H9 (cell line): ENCODE measurements around the gene PIK3C2B. TPM values are rescaled to one million over a fixed set of nuclear protein-coding genes. Genes with fewer than 3 reads are reported as not detected.

ENCODE experiments used
- DNase-seq: peaks from one replicate; pipeline ENCODE4 v3.0.0-alpha.2; 2017
- H2AFZ ChIP-seq: one replicate; pipeline ENCODE4 v1.6.1; 2013; ENCODE audit warnings: mild to moderate bottlenecking, low read length, control low read depth, moderate library complexity
- H2AK5ac ChIP-seq: 2 replicates; pipeline ENCODE4 v1.6.1; 2013; ENCODE audit warnings: low read length, control low read depth, mixed read lengths; ENCODE audit not compliant: insufficient read length
- H2BK120ac ChIP-seq: one replicate; pipeline ENCODE4 v1.6.1; 2013; ENCODE audit warnings: low read depth, mild to moderate bottlenecking, low read length, control low read depth, inconsistent platforms; ENCODE audit not compliant: poor library complexity, severe bottlenecking
- H2BK12ac ChIP-seq: 2 replicates; pipeline ENCODE4 v1.6.1; 2013; ENCODE audit warnings: low read length, control low read depth, mixed read lengths, low read depth; ENCODE audit not compliant: insufficient read length
- H2BK15ac ChIP-seq: 2 replicates; pipeline ENCODE4 v1.6.1; 2013; ENCODE audit warnings: low read depth, low read length, control low read depth
- H2BK20ac ChIP-seq: one replicate; pipeline ENCODE4 v1.6.1; 2013; ENCODE audit warnings: low read depth, mild to moderate bottlenecking, low read length, control low read depth, inconsistent platforms; ENCODE audit not compliant: poor library complexity, severe bottlenecking
- H2BK5ac ChIP-seq: 2 replicates; pipeline ENCODE4 v1.6.1; 2013; ENCODE audit warnings: low read length, control low read depth, mixed read lengths; ENCODE audit not compliant: insufficient read length
- H3K14ac ChIP-seq: 2 replicates; pipeline ENCODE4 v1.6.1; 2013; ENCODE audit warnings: low read length, control low read depth; ENCODE audit not compliant: insufficient read depth
- H3K18ac ChIP-seq: 2 replicates; pipeline ENCODE4 v1.6.1; 2013; ENCODE audit warnings: low read depth, mild to moderate bottlenecking, mixed read lengths, low read length, control low read depth; ENCODE audit not compliant: insufficient read length
- H3K23ac ChIP-seq: 2 replicates; pipeline ENCODE4 v1.6.1; 2013; ENCODE audit warnings: low read length, control low read depth, mixed read lengths, low read depth; ENCODE audit not compliant: insufficient read length
- H3K23me2 ChIP-seq: 2 replicates; pipeline ENCODE4 v1.6.1; 2013; ENCODE audit warnings: low read depth, mild to moderate bottlenecking, mixed read lengths, low read length, control low read depth; ENCODE audit not compliant: insufficient read length, poor library complexity, severe bottlenecking
- H3K27ac ChIP-seq: 2 replicates; pipeline ENCODE4 v1.5.1; 2013; ENCODE audit warnings: low read length, control low read depth, mixed read lengths, low read depth; ENCODE audit not compliant: insufficient read length
- H3K27me3 ChIP-seq: 2 replicates; pipeline ENCODE4 v1.6.1; 2013; ENCODE audit warnings: low read length, control low read depth, inconsistent platforms; ENCODE audit not compliant: insufficient read depth
- H3K4ac ChIP-seq: 2 replicates; pipeline ENCODE4 v1.6.1; 2013; ENCODE audit warnings: low read depth, mild to moderate bottlenecking, control low read depth, inconsistent platforms, low read length, moderate library complexity
- H3K4me1 ChIP-seq: 2 replicates; pipeline ENCODE4 v1.6.1; 2013; ENCODE audit warnings: low read length, control low read depth, inconsistent platforms; ENCODE audit not compliant: insufficient read depth
- H3K4me2 ChIP-seq: 2 replicates; pipeline ENCODE4 v1.6.1; 2013; ENCODE audit warnings: low read length, control low read depth, mixed read lengths; ENCODE audit not compliant: insufficient read length, insufficient read depth
- H3K56ac ChIP-seq: 2 replicates; pipeline ENCODE4 v1.6.1; 2013; ENCODE audit warnings: low read depth, mild to moderate bottlenecking, mixed read lengths, low read length, control low read depth; ENCODE audit not compliant: insufficient read length
- H3K79me1 ChIP-seq: 2 replicates; pipeline ENCODE4 v1.6.1; 2013; ENCODE audit warnings: low read depth, mild to moderate bottlenecking, moderate library complexity, low read length, control low read depth, inconsistent platforms; ENCODE audit not compliant: insufficient read depth, poor library complexity, severe bottlenecking
- H3K79me2 ChIP-seq: 2 replicates; pipeline ENCODE4 v1.6.1; 2013; ENCODE audit warnings: low read length, control low read depth, inconsistent platforms; ENCODE audit not compliant: insufficient read depth
- H3K9ac ChIP-seq: 2 replicates; pipeline ENCODE4 v1.6.1; 2013; ENCODE audit warnings: low read length, control low read depth, mixed read lengths; ENCODE audit not compliant: insufficient read length; ENCODE audit errors: extremely low read depth
- H3K9me3 ChIP-seq: one replicate; pipeline ENCODE4 v1.6.1; 2013; ENCODE audit warnings: low read depth, low read length, inconsistent platforms; ENCODE audit not compliant: control insufficient read depth
- H3T11ph ChIP-seq: one replicate; pipeline ENCODE4 v1.6.1; 2013; ENCODE audit warnings: mild to moderate bottlenecking, low read length, control low read depth, inconsistent platforms
- H4K20me1 ChIP-seq: one replicate; pipeline ENCODE4 v1.6.1; 2013; ENCODE audit not compliant: control insufficient read depth, insufficient read length, insufficient read depth
- H4K5ac ChIP-seq: 2 replicates; pipeline ENCODE4 v1.6.1; 2013; ENCODE audit warnings: low read depth, mild to moderate bottlenecking, mixed read lengths, low read length, control low read depth; ENCODE audit not compliant: insufficient read length
- H4K8ac ChIP-seq: replicated peaks from 2 replicates; pipeline ENCODE4 v1.6.1; 2013; ENCODE audit warnings: low read length, control low read depth, mixed read lengths, low read depth; ENCODE audit not compliant: insufficient read length
- H4K91ac ChIP-seq: 2 replicates; pipeline ENCODE4 v1.6.1; 2013; ENCODE audit warnings: low read depth, mild to moderate bottlenecking, moderate library complexity, mixed read lengths, low read length, control low read depth; ENCODE audit not compliant: insufficient read length
- H3K27ac Mint-ChIP-seq, 3 experiments: 2 replicates in 2 of 3; 3 replicates in 1 of 3; pipeline ENCODE4 v1.8.0; 2020 to 2021; ENCODE audit warnings: mixed read lengths in 3 of 3, mild to moderate bottlenecking in 1 of 3, moderate library complexity in 1 of 3
- H3K27me3 Mint-ChIP-seq: 2 replicates; pipeline ENCODE4 v1.8.0; 2021; ENCODE audit warnings: low read depth, mild to moderate bottlenecking, moderate library complexity, mixed read lengths
- H3K36me3 Mint-ChIP-seq, 3 experiments: 2 replicates in 2 of 3; 3 replicates in 1 of 3; pipeline ENCODE4 v1.8.0; 2020 to 2021; ENCODE audit warnings: low read depth in 3 of 3, mixed read lengths in 3 of 3; ENCODE audit not compliant: insufficient read depth in 1 of 3
- H3K4me1 Mint-ChIP-seq, 2 experiments: 2 replicates each; pipeline ENCODE4 v1.8.0; 2020; ENCODE audit warnings: mixed read lengths in 2 of 2
- H3K4me3 Mint-ChIP-seq, 2 experiments: 2 replicates in 1 of 2; 3 replicates in 1 of 2; pipeline ENCODE4 v1.8.0; 2020 to 2021; ENCODE audit warnings: mild to moderate bottlenecking in 2 of 2, mixed read lengths in 2 of 2, moderate library complexity in 1 of 2
- H3K9me3 Mint-ChIP-seq, 2 experiments: 2 replicates in 1 of 2; 3 replicates in 1 of 2; pipeline ENCODE4 v1.8.0; 2020; ENCODE audit warnings: mild to moderate bottlenecking in 2 of 2, mixed read lengths in 2 of 2, moderate library complexity in 1 of 2
- CTCF ChIP-seq: fragments of 200-600 bp; sonication (generic); conservative IDR thresholded peaks from 3 replicates; pipeline ENCODE4 v1.8.0; 2021; ENCODE audit warnings: antibody characterized with exemption, mild to moderate bottlenecking
- total RNA-seq: library from RNA; stranded (reverse); gene quantifications from 2 replicates; pipeline ENCODE4 v1.2.1, GENCODE V29; 2021

The PIK3C2B gene
- total RNA-seq, 1 experiment from 2014 or later, result 13.1 TPM

- Mint-ChIP-seq H3K27ac (0 out of 7 replicates have a peak overlapping the region, but pooled peaks of 1 of the 3 experiments have one; percentile 55), H3K9me3 (no peaks in the 10 kb centered on the region), H3K4me3 (no peak overlapping the region), H3K4me1 (no peaks in the 10 kb centered on the region), H3K36me3 (peaks cover 35 to 72% (median 71%) of the 10 kb centered on the region in 3 experiments; a peak in 6 of 7 replicates), H3K27me3 (no peaks in the 10 kb centered on the region)
- Histone ChIP-seq H3K14ac (no peak overlapping the region), H3K27me3 (no peaks in the 10 kb centered on the region), H3K4me1 (no peaks in the 10 kb centered on the region), H3K27ac (no peak overlapping the region), H3K18ac (no peak overlapping the region), H4K20me1 (no peaks in the 10 kb centered on the region), H4K91ac (no peak overlapping the region), H3K23me2 (no peaks in the 10 kb centered on the region), H2AK5ac (no peak overlapping the region), H4K5ac (no peak overlapping the region), H2BK120ac (no peak overlapping the region), H3K4ac (no peak overlapping the region), H2AFZ (no peak overlapping the region), H2BK12ac (no peak overlapping the region), H3K4me2 (no peak overlapping the region), H4K8ac (no peak overlapping the region), H3K79me2 (no peaks in the 10 kb centered on the region), H2BK20ac (no peak overlapping the region), H3K23ac (no peak overlapping the region), H3K79me1 (no peaks in the 10 kb centered on the region), H2BK15ac (no peak overlapping the region), H3K9me3 (no peaks in the 10 kb centered on the region), H3T11ph (no peak overlapping the region), H3K9ac (no peak overlapping the region), H2BK5ac (no peak overlapping the region), H3K56ac (no peak overlapping the region)
- no peak for DNase-seq
- no peak for TF ChIP-seq CTCF
Observed at GRCh38 chr1:204532832-204533231, 38.2 kb upstream of the PIK3C2B start.
